Muscle of back (tissue), 11 donors: ENCODE results near the gene DOCK3. TPM values are rescaled to one million over a fixed set of nuclear protein-coding genes. Genes with fewer than 3 reads are reported as not detected.
"Not testable (repeated sequence)": the region's sequence is repeated elsewhere in the genome, so short reads cannot be mapped to it uniquely, and the experiment has no call there.

ENCODE experiments used
- DNase-seq, 3 donors: peaks; one replicate each; pipeline versions ENCODE4 v3.0.0 to v3.0.0-alpha.2; 2013
- polyA plus RNA-seq, 10 donors: library from polyadenylated mRNA; unstranded; fragments of 120-200 nt; gene quantifications; one replicate each; pipeline ENCODE4 v1.2.1, GENCODE V29; 2013; ENCODE audit not compliant: insufficient read length in 10 of 10

DOCK3 gene
- polyA plus RNA-seq, 10 donors, result 0.07 to 0.76 (median 0.22) TPM

DNA sequence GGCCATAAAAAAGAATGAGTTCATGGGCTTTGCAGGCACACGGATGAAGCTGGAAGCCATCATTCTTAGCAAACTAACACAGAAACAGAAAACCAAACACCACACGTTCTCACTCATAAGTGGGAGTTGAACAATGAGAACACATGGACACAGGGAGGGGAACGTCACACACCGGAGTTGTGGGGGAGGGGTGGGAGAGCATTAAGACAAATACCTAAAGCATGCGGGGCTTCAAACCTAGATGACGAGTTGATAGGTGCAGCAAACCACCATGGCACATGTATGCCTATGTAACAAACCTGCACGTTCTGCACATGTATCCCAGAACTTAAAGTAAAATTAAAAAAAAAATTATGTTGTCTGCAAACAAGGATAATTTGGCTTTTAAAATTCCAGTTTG lies 200.1 kb downstream of the DOCK3 start:
- not testable (repeated sequence) for DNase-seq

DNA sequence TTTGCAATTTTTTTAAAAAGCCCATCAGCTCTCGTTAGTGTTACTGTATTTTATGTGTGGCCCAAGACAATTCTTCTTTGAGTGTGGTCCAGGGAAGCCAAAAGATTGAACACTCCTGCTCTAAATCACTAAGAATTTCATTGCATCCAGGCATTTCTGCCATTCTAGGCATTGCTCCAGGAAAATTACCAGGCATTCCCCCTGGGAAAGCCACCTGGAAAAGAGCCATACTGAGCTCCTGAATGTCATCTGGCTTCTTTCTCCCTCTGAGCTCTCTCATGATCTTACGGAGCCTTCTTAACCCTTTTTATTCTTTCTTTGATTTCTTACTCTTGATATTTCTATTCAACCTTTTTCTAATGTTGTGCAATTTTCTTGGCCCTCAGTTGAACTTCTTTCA lies 202.2 kb downstream of the DOCK3 start:
- no peak for DNase-seq

DNA sequence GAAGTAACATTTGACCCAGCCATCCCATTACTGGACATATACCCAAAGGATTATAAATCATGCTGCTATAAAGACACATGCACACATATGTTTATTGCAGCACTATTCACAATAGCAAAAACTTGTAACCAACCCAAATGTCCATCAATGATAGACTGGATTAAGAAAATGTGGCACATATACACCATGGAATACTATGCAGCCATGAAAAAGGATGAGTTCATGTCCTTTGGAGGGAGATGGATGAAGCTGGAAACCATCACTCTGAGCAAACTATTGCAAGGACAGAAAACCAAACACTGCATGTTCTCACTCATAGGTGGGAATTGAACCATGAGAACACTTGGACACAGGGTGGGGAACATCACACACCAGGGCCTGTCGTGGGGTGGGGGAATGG lies 208.0 kb downstream of the DOCK3 start:
- DNase-seq, result not testable (repeated sequence)

DNA sequence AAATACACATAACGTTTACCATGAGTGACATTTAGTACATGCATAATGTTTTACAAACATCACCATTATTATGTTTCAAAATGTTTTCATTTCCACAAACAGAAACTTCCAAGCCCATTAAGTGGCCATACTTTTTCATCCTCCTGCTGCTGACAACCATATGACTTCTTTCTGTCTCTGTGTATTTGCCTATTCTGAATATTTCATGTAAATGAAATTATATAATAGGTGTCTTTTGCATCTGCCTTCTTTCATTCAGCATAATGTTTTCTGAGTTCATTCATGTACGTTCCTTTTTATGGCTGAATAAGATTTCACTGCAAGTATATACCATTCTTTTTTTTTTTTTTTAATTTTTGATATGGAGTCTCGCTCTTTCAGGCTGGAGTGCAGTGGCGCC lies 209.0 kb downstream of the DOCK3 start:
- DNase-seq, result no peak

DNA sequence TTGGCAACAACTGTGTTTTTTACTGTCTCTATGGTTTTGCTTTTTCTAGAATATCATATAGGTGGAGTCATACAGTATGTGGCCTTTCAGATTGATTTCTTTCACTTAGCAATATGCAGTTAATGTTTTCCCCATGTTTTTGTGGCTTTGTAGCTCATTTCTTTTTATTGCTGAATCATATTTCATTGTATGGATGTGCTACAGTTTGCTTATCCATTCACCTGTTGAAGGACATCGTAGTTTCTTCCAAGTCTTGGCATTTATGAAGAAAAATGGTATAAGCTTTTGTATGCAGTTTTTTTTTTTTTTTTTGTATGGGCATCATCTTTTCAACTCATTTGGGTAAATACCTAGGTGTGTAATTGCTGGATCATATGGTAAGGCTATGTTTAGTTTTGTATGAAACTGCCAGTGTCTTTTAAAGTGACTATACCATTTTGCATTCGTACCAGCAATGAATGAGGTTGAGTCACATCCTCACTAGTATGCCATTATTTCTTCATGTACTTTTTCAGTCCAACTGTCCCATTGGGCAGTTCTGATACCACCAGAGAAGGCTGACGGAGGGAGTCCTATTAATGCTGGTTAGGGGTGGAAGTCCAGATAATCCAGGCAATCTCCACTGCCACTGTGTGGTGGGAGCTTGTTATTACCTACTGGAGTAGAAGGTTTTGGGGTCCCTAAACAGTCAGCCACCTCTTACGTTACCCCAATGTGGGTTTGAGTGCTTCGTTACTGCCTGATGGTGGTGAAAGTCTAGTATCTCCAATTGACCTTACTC lies 210.5 kb downstream of the DOCK3 start:
- DNase-seq, result peak in 1 of 3 donors; percentile 6

DNA sequence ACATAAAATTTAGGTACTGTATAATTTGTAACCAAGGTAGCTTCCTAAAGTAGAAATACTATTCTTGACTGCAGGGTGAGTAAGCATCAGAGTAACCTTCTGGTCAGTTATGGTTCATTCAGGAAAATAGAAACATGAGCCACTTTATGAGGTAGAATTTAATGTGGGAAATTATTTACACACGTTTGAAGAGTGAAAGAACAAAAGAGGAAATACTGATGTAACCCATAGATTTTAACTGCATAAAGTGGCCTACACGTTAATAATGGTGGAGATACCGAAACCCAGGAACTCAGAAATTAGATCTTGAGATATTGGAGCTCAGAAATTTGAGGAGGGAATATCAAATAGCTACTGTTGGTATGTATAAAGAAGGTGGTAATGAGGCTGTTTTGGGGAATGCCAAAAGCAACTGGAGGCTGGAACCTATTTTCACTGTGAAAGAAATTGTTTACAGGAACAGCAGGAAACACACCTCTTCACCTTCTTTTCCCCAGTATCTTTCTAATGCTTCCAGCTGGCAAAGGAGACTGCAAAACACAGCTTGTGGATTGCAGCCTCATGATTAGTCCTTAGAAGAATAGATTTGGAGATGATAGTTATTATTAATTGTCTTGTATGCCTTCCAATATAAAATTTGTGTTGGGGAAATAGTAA lies 216.1 kb downstream of the DOCK3 start:
- no peak for DNase-seq

DNA sequence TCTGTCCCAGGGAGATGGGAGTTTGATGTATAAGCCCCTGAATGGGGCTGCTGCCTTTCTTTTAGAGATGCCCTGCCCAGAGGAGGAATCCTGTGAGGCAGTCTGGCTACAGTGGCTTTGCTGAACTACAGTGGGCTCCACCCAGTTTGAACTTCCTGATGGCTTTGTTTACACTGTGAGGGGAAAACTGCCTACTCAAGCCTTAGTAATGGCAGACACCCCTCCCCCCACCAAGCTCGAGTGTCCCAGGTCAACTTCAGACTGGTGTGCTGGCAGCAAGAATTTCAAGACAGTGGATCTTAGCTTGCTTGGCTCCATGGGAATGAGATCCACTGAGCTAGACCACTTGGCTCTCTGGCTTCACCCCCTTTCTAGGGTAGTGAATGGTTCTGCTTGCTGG lies 226.4 kb downstream of the DOCK3 start:
- not testable (repeated sequence) for DNase-seq

DNA sequence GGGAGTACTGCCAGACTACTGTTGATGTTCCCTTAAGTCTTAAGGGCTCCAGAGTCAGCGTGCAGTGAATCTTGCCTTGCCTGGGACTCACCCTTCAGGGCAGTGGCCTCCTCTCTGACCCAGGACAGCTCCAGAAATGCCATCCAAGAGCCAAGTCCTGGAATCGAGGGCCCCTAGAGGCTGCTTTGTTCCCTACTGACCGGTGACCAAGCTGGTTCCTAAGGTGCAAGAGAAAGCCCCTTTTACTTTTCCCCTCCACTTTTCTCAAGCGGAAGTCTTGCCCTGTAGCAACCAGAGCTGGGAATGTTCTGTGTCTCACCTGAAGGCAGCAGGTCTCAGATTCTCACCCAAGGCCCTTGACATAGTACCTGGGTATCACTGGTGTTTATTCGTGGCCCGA lies 238.0 kb downstream of the DOCK3 start:
- DNase-seq, result no peak

DNA sequence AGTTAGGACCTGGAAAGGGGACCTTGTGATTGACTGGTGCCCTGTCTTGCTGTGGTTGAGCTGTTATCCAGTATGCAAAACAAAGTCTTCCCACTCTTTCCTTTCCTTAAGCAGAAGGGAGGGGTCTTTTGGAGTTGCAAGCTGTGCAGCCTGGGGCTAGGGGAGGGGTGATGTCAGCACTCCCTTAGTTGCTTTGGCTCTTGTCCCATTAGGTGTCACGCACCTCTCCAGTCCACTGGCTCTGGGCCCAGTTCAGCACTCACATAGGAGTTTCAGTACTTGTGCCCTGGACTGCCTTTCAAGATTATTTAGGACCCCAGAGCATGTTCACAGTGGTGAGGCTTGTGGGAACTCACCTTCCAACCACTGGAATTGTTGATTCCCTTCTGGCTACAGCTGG lies 238.5 kb downstream of the DOCK3 start:
- no peak for DNase-seq

DNA sequence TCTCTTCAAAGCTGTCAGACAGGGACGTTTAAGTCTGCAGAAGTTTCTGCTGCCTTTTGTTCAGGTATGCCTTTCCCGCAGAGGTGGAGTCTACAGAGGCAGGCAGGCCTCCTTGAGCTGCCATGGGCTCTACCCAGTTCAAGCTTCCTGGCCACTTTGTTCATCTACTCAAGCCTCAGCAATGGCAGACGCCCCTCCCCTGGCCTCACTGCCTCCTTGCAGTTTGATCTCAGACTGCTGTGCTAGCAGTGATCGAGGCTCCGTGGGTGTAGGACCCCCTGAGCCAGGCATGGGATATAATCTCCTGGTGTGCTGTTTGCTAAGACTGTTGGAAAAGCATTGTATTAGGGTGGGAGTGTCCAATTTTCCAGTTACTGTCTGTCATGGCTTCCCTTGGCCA lies 247.3 kb downstream of the DOCK3 start:
- DNase-seq, result not testable (repeated sequence)

DNA sequence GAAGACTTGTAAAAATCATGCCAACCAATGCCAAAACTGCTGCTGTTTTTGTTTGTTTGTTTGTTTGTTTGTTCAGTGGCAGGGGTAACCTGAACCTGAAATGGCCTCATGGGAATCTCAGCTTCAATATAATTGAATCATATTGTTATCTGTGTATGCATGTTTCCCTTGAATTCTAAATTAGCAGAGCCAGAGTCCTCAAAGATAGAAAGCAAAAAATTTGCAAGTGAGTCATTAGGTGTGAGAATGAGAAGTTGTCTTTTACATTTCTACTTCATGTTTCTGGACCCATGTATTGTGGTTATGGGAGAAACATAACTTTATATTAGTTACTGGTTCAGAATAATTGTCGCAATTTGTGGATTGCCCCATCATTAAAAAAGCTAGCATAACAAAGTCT lies 249.2 kb downstream of the DOCK3 start:
- no peak for DNase-seq

DNA sequence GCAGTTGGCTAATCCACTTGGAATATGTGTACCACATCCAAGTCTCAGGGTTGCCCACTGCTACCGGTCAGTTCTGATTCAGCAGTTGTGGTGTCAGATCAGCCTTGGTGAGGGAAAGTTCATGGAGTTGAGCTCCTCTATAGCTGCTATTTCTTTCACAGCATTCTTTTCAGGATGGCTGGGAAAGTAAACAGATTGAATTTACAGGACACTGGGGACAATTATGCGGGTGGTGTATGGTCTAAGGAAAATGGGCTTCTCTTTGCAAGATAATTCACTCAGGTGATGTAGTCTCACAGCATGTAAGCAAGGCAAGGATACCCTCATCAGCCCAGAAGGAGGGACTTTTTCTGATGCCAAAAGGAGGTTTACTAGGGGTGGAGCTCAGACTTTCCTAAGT lies 249.9 kb downstream of the DOCK3 start:
- no peak for DNase-seq

DNA sequence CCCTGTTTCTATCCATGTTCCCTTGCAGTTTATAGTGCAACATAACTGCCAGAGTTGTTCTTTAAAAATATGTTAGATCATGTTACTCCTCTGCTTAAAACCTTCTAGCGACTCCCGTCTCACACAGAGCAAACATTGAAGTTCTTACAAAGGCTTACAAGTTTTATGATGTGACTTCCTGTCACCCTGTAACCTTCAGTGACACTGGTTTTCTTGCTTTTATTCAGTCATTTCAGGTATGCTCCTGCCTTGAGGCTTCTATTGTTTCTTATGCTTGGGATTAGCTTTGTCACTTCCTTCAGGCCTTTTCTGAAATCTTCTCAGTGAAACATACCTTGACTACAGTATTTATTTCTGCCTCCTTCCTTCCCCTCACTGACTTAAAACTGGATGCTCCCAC lies 252.1 kb downstream of the DOCK3 start:
- DNase-seq, result no peak

DNA sequence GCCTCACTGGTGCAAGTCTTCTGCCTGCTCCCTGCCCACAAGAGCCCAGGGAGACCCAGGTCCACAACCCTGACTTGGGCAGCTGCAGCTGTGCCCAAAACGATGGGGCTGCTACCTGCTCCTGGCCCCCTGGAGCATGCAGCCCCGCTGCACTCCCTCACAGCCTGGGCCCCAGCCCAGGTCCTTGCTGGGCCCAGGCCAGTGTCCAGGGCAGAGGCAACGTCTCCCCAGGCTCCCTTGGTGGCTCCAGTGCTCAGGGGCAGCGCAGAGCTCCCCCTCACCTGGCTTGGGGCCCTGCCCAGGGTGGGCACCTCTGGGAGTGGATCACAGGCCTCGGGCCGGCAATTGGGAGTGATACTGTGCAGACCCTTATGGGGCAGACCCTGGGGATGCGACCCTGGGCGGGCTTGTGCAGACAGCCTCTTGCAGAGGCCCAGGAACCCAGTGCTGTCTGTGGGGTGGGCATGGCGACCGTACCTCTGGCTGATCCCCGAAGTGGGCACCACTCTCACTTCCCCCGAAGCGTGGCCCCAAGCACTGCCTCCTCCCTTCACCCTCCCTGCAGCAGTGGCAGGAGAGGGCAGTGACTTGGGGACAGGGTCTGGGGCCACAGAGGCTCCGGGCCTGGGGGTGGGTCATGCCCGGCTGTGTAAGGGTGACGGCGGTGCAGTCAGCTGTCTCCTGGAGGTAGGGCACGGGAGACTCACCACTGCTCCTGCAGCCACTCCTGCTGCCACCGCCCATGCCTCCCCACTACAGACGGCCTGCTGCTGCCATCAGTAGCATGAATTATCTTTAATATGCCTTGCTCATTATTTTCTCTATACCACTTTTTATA lies 255.9 kb downstream of the DOCK3 start:
- no peak for DNase-seq

DNA sequence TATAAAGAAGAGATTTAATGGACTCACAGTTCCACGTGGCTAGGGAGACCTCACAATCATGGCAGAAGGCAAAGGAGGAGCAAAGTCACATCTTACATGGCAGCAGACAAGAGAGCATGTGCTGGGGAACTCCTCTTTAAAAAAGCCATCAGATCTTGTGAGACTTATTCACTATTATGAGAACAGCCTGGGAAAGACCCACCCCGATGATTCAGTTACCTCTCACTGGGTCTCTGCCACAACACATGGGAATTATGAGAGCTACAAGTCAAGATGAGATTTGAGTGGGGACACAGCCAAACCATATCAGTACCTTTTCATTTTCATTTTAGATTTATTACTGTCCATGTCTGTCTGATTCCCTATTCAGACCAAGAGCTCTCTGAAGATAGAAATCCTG lies 258.2 kb downstream of the DOCK3 start:
- DNase-seq, result not testable (repeated sequence)

DNA sequence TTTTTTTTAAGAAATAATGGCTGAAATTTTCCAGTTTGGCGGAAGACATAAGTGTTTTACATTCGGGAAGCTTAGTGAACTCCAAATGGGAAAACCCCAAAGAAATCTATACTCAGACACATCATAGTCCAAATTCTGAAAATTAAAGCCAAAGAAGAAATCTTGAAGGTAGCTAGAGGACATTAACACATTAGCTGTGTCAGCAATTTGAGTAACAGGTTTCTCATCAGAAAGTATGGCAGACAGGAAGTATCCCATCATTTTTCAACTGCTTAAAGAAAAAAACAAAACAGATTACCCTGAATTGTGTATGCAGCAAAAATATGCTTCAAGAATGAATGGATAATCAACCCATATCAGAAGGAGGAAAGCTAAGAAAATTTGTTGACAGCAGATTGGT lies 261.7 kb downstream of the DOCK3 start:
- DNase-seq, result no peak

DNA sequence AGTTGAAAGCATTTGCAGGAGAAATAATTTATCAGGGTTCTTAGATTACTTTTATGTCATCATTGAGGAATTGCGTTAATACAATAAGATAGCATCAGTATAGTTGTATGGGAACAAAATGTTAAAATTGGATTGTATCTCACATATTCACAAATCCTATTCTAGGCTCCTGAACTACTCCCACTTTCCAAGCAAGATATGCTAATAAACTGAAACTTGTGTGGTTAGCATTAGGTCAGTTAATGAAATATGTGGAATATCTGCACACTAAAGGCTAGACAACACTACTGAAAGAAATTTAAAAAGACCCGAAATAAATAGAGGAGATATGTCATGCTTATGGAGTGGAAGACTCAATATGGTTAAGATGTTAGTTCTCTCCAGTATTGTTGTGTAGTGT lies 272.7 kb downstream of the DOCK3 start:
- no peak for DNase-seq

DNA sequence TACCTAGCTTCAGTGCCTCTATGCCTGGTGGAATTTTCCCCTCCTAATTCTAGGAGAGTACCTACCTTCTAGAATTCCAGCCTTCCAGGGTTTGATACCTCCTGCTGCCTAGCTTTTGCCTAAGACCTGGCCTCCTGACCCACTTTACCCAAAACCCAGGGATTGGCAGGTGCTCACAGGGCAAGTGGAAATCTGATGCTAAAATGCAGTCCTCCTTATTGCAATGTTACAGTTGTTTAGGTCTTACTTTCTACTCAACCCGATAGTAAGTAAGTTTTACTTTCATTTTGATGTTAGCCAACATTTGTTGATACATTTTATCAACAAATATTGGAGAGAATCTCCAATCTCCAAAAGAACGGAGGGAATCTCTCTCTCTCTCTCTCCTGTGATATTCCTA lies 275.9 kb downstream of the DOCK3 start:
- DNase-seq, result no peak

DNA sequence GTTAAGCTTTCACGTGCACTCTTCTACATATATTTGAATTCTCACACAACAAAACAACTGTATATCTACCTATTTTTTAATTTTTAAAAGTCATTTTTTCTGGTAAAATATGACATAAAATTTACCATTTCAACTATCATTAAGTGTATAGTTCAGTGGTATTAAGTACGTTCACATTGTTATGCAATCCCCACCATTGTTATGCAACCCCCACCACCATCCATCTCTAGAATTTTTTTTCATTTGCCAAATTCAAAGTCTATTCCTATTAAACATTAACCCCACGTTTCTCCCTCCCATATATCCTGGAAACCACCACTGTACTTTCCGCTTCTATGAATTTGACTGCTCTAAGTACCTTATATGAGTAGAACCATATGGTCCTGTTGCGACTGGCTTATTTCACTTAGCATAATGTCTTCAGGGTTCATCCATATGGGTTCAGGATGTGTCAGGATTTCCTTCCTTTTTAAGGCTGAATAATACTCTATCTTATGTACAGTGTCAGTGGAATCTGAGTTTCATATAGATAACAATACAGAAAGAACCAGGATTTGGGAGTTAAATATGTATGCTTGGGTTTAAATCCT lies 279.2 kb downstream of the DOCK3 start:
- no peak for DNase-seq

DNA sequence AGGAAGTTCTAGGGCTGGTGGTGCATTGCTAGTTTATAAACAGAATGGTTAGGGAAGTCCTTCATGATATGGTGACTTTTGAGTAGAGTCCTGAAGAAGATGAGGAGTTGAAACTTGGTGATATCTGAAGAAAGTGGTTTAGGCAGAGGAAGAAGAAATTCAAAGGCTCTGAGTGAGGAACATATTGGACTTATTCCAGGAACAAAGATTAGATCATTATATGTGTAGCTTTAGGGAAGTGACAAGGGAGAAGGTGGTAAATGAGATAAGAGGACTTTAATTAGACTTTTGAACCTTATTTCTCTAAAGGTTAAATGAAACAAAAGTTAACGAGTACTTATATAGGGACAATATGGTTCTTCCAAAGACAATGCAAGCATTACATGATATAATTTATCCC lies 286.7 kb downstream of the DOCK3 start:
- DNase-seq, result no peak

DNA sequence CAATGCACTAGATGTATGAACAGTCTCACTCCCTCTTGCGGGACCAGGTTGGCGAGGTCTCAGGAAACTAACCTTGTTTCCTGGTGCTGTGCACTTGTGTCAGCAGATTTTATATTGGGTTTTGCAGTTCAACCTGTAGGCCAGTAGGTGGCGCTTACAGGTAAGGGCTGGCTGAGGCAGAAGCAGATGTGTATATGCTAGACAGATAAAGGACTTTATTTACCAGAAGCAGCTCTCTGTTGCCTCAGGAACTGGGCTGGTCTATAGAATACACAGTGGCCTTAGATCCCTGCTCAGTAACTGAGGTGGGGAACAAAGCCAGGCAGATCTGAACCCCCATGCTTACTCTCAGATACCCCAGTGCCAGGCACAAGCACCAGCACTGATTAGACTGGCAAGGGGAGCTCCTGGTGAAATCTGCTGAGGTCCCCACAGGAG lies 296.8 kb downstream of the DOCK3 start:
- DNase-seq, result peak in 2 of 3 donors; percentile 13 to 35

DNA sequence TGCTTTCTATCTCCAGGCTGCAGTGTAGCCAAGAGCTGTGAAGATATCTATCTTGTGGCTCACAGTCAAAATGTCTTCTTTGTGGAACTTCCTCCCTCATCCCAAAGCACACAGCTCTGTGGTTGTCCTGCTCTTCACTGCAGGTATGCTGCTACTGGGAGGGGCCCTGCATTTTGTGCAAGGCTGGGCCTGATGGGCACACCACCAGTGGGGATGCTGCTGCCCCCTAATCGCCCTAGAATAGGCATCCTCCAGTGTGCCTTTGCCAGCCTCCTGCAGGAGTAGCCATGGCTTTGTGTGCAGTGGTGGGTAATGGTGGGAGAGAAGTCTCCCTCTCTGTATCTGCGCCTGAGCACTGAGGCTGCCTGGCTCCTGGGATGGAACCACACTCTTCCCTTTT lies 297.3 kb downstream of the DOCK3 start:
- DNase-seq, result no peak
